ENCODE measurements around the gene CLEC18B.
"Not testable (repeated sequence)": the region's sequence is repeated elsewhere in the genome, so short reads cannot be mapped to it uniquely, and the experiment has no call there.

DNA sequence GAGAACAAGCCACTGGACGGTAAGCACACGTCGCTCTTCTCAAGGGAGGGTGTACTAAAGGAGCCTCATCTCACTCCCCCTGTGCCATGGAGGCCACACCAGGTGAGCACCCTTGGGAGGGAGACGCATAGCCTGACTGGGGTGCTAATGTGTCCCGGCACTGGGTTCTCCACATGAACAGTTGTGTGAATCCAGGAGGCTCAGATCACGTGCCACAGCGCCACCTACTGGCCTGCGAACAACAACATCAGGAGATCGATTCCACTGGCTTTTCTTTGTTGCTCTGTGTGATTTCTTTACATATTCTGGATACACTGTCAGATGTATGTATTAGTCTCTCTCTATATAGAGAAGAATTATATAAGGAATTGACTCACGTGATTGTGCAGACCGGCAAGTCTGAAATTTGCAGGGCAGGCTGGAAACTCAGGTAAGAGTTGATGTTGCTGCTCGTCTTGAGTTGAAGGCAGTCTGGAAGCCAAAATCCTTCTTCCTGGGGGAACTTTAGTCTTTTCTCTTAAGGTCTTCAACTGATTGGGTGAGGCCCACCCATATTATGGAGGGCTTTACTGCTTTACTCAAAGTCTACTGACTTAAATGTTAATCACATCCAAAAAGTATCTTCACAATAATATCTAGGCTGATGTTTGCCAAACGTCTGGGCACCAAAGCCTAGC lies 8.9 kb upstream of the CLEC18B start:
- TF ChIP-seq, protein P1, sequence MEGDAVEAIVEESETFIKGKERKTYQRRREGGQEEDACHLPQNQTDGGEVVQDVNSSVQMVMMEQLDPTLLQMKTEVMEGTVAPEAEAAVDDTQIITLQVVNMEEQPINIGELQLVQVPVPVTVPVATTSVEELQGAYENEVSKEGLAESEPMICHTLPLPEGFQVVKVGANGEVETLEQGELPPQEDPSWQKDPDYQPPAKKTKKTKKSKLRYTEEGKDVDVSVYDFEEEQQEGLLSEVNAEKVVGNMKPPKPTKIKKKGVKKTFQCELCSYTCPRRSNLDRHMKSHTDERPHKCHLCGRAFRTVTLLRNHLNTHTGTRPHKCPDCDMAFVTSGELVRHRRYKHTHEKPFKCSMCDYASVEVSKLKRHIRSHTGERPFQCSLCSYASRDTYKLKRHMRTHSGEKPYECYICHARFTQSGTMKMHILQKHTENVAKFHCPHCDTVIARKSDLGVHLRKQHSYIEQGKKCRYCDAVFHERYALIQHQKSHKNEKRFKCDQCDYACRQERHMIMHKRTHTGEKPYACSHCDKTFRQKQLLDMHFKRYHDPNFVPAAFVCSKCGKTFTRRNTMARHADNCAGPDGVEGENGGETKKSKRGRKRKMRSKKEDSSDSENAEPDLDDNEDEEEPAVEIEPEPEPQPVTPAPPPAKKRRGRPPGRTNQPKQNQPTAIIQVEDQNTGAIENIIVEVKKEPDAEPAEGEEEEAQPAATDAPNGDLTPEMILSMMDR (IDR thresholded peaks at IDR 0.05; ENCODE audit: insufficient read depth, low read depth, low read length): peak; percentile 64
- not testable (repeated sequence) for TF ChIP-seq EZH2 (IDR thresholded peaks at IDR 0.05; ENCODE audit: insufficient read depth, low read length)

Measured in astrocyte (in vitro differentiated cells and primary cell).